H9 (cell line): ENCODE measurements around the gene ANXA3. TPM values are rescaled to one million over a fixed set of nuclear protein-coding genes. Genes with fewer than 3 reads are reported as not detected.
A peak's percentile ranks its signal among the peaks of the same experiment; 100 is the strongest.

ENCODE experiments used
- DNase-seq: peaks from one replicate; pipeline ENCODE4 v3.0.0-alpha.2; 2017
- H2AFZ ChIP-seq: one replicate; pipeline ENCODE4 v1.6.1; 2013; ENCODE audit warnings: mild to moderate bottlenecking, low read length, control low read depth, moderate library complexity
- H2AK5ac ChIP-seq: 2 replicates; pipeline ENCODE4 v1.6.1; 2013; ENCODE audit warnings: low read length, control low read depth, mixed read lengths; ENCODE audit not compliant: insufficient read length
- H2BK120ac ChIP-seq: one replicate; pipeline ENCODE4 v1.6.1; 2013; ENCODE audit warnings: low read depth, mild to moderate bottlenecking, low read length, control low read depth, inconsistent platforms; ENCODE audit not compliant: poor library complexity, severe bottlenecking
- H2BK12ac ChIP-seq: 2 replicates; pipeline ENCODE4 v1.6.1; 2013; ENCODE audit warnings: low read length, control low read depth, mixed read lengths, low read depth; ENCODE audit not compliant: insufficient read length
- H2BK15ac ChIP-seq: 2 replicates; pipeline ENCODE4 v1.6.1; 2013; ENCODE audit warnings: low read depth, low read length, control low read depth
- H2BK20ac ChIP-seq: one replicate; pipeline ENCODE4 v1.6.1; 2013; ENCODE audit warnings: low read depth, mild to moderate bottlenecking, low read length, control low read depth, inconsistent platforms; ENCODE audit not compliant: poor library complexity, severe bottlenecking
- H2BK5ac ChIP-seq: 2 replicates; pipeline ENCODE4 v1.6.1; 2013; ENCODE audit warnings: low read length, control low read depth, mixed read lengths; ENCODE audit not compliant: insufficient read length
- H3K14ac ChIP-seq: 2 replicates; pipeline ENCODE4 v1.6.1; 2013; ENCODE audit warnings: low read length, control low read depth; ENCODE audit not compliant: insufficient read depth
- H3K18ac ChIP-seq: 2 replicates; pipeline ENCODE4 v1.6.1; 2013; ENCODE audit warnings: low read depth, mild to moderate bottlenecking, mixed read lengths, low read length, control low read depth; ENCODE audit not compliant: insufficient read length
- H3K23ac ChIP-seq: 2 replicates; pipeline ENCODE4 v1.6.1; 2013; ENCODE audit warnings: low read length, control low read depth, mixed read lengths, low read depth; ENCODE audit not compliant: insufficient read length
- H3K23me2 ChIP-seq: 2 replicates; pipeline ENCODE4 v1.6.1; 2013; ENCODE audit warnings: low read depth, mild to moderate bottlenecking, mixed read lengths, low read length, control low read depth; ENCODE audit not compliant: insufficient read length, poor library complexity, severe bottlenecking
- H3K27ac ChIP-seq: 2 replicates; pipeline ENCODE4 v1.5.1; 2013; ENCODE audit warnings: low read length, control low read depth, mixed read lengths, low read depth; ENCODE audit not compliant: insufficient read length
- H3K27me3 ChIP-seq: 2 replicates; pipeline ENCODE4 v1.6.1; 2013; ENCODE audit warnings: low read length, control low read depth, inconsistent platforms; ENCODE audit not compliant: insufficient read depth
- H3K4ac ChIP-seq: 2 replicates; pipeline ENCODE4 v1.6.1; 2013; ENCODE audit warnings: low read depth, mild to moderate bottlenecking, control low read depth, inconsistent platforms, low read length, moderate library complexity
- H3K4me1 ChIP-seq: 2 replicates; pipeline ENCODE4 v1.6.1; 2013; ENCODE audit warnings: low read length, control low read depth, inconsistent platforms; ENCODE audit not compliant: insufficient read depth
- H3K4me2 ChIP-seq: 2 replicates; pipeline ENCODE4 v1.6.1; 2013; ENCODE audit warnings: low read length, control low read depth, mixed read lengths; ENCODE audit not compliant: insufficient read length, insufficient read depth
- H3K56ac ChIP-seq: 2 replicates; pipeline ENCODE4 v1.6.1; 2013; ENCODE audit warnings: low read depth, mild to moderate bottlenecking, mixed read lengths, low read length, control low read depth; ENCODE audit not compliant: insufficient read length
- H3K79me1 ChIP-seq: 2 replicates; pipeline ENCODE4 v1.6.1; 2013; ENCODE audit warnings: low read depth, mild to moderate bottlenecking, moderate library complexity, low read length, control low read depth, inconsistent platforms; ENCODE audit not compliant: insufficient read depth, poor library complexity, severe bottlenecking
- H3K79me2 ChIP-seq: 2 replicates; pipeline ENCODE4 v1.6.1; 2013; ENCODE audit warnings: low read length, control low read depth, inconsistent platforms; ENCODE audit not compliant: insufficient read depth
- H3K9ac ChIP-seq: 2 replicates; pipeline ENCODE4 v1.6.1; 2013; ENCODE audit warnings: low read length, control low read depth, mixed read lengths; ENCODE audit not compliant: insufficient read length; ENCODE audit errors: extremely low read depth
- H3K9me3 ChIP-seq: one replicate; pipeline ENCODE4 v1.6.1; 2013; ENCODE audit warnings: low read depth, low read length, inconsistent platforms; ENCODE audit not compliant: control insufficient read depth
- H3T11ph ChIP-seq: one replicate; pipeline ENCODE4 v1.6.1; 2013; ENCODE audit warnings: mild to moderate bottlenecking, low read length, control low read depth, inconsistent platforms
- H4K20me1 ChIP-seq: one replicate; pipeline ENCODE4 v1.6.1; 2013; ENCODE audit not compliant: control insufficient read depth, insufficient read length, insufficient read depth
- H4K5ac ChIP-seq: 2 replicates; pipeline ENCODE4 v1.6.1; 2013; ENCODE audit warnings: low read depth, mild to moderate bottlenecking, mixed read lengths, low read length, control low read depth; ENCODE audit not compliant: insufficient read length
- H4K8ac ChIP-seq: replicated peaks from 2 replicates; pipeline ENCODE4 v1.6.1; 2013; ENCODE audit warnings: low read length, control low read depth, mixed read lengths, low read depth; ENCODE audit not compliant: insufficient read length
- H4K91ac ChIP-seq: 2 replicates; pipeline ENCODE4 v1.6.1; 2013; ENCODE audit warnings: low read depth, mild to moderate bottlenecking, moderate library complexity, mixed read lengths, low read length, control low read depth; ENCODE audit not compliant: insufficient read length
- H3K27ac Mint-ChIP-seq, 3 experiments: 2 replicates in 2 of 3; 3 replicates in 1 of 3; pipeline ENCODE4 v1.8.0; 2020 to 2021; ENCODE audit warnings: mixed read lengths in 3 of 3, mild to moderate bottlenecking in 1 of 3, moderate library complexity in 1 of 3
- H3K27me3 Mint-ChIP-seq: 2 replicates; pipeline ENCODE4 v1.8.0; 2021; ENCODE audit warnings: low read depth, mild to moderate bottlenecking, moderate library complexity, mixed read lengths
- H3K36me3 Mint-ChIP-seq, 3 experiments: 2 replicates in 2 of 3; 3 replicates in 1 of 3; pipeline ENCODE4 v1.8.0; 2020 to 2021; ENCODE audit warnings: low read depth in 3 of 3, mixed read lengths in 3 of 3; ENCODE audit not compliant: insufficient read depth in 1 of 3
- H3K4me1 Mint-ChIP-seq, 2 experiments: 2 replicates each; pipeline ENCODE4 v1.8.0; 2020; ENCODE audit warnings: mixed read lengths in 2 of 2
- H3K4me3 Mint-ChIP-seq, 2 experiments: 2 replicates in 1 of 2; 3 replicates in 1 of 2; pipeline ENCODE4 v1.8.0; 2020 to 2021; ENCODE audit warnings: mild to moderate bottlenecking in 2 of 2, mixed read lengths in 2 of 2, moderate library complexity in 1 of 2
- H3K9me3 Mint-ChIP-seq, 2 experiments: 2 replicates in 1 of 2; 3 replicates in 1 of 2; pipeline ENCODE4 v1.8.0; 2020; ENCODE audit warnings: mild to moderate bottlenecking in 2 of 2, mixed read lengths in 2 of 2, moderate library complexity in 1 of 2
- CTCF ChIP-seq: fragments of 200-600 bp; sonication (generic); conservative IDR thresholded peaks from 3 replicates; pipeline ENCODE4 v1.8.0; 2021; ENCODE audit warnings: antibody characterized with exemption, mild to moderate bottlenecking
- WGBS: extraction: QIAGEN DNeasy Blood & Tissue Kit; methylation state at CpG from one replicate; pipeline ENCODE4 v1.1.7; 2013; ENCODE audit warnings: missing lambda C conversion rate, low lambda C conversion rate, mixed read lengths; ENCODE audit not compliant: insufficient read length; ENCODE audit errors: extremely low coverage; 5-methylcytosine and 5-hydroxymethylcytosine counted together
- total RNA-seq: library from RNA; stranded (reverse); gene quantifications from 2 replicates; pipeline ENCODE4 v1.2.1, GENCODE V29; 2021

The ANXA3 gene
- total RNA-seq, 1 experiment from 2014 or later: 20.6 TPM

GRCh38 chr4:78533854-78534253, 17.7 kb upstream of the ANXA3 start:
- H2BK5ac ChIP-seq: no peak overlapping the region
- no peak overlapping the region for H2AK5ac ChIP-seq
- no peak overlapping the region for H3T11ph ChIP-seq
- no peak overlapping the region for H3K14ac ChIP-seq
- WGBS: no CpG with 5 or more reads among the region's 5 CpGs
- H3K79me1 ChIP-seq: no peaks in the 10 kb centered on the region
- H2BK12ac ChIP-seq: no peak overlapping the region
- Mint-ChIP-seq H3K4me1 (peaks cover 5 to 8% of the 10 kb centered on the region in 2 experiments), H3K9me3 (no peaks in the 10 kb centered on the region), H3K27ac (peak overlapping the region in 1 of 3 experiments; percentile 20; a peak in 3 of 7 replicates), H3K36me3 (peaks cover 14 to 34% (median 33%) of the 10 kb centered on the region in 3 experiments), H3K27me3 (no peaks in the 10 kb centered on the region), H3K4me3 (no peak overlapping the region)
- no peaks in the 10 kb centered on the region for H3K4me1 ChIP-seq
- H3K9ac ChIP-seq: no peak overlapping the region
- no peak overlapping the region for H2BK20ac ChIP-seq
- H3K23ac ChIP-seq: no peak overlapping the region
- no peak for TF ChIP-seq CTCF
- no peak overlapping the region for H3K27ac ChIP-seq
- no peaks in the 10 kb centered on the region for H4K20me1 ChIP-seq
- no peak overlapping the region for H4K8ac ChIP-seq
- DNase-seq: no peak
- no peak overlapping the region for H2AFZ ChIP-seq
- H4K5ac ChIP-seq: no peak overlapping the region
- no peaks in the 10 kb centered on the region for H3K79me2 ChIP-seq
- H3K23me2 ChIP-seq: no peaks in the 10 kb centered on the region
- no peak overlapping the region for H3K56ac ChIP-seq
- H2BK15ac ChIP-seq: no peak overlapping the region
- H4K91ac ChIP-seq: no peak overlapping the region
- H3K18ac ChIP-seq: no peak overlapping the region
- H3K9me3 ChIP-seq: no peaks in the 10 kb centered on the region
- no peak overlapping the region for H3K4ac ChIP-seq
- no peaks in the 10 kb centered on the region for H3K27me3 ChIP-seq
- no peak overlapping the region for H2BK120ac ChIP-seq
- no peak overlapping the region for H3K4me2 ChIP-seq
